Tibial artery (tissue), 4 donors: Measurements from ENCODE around the gene C1orf105.

Experiments used
- DNase-seq, 2 donors: peaks; one replicate each; pipeline ENCODE4 v3.0.0-alpha.2; 2019
- H3K27ac ChIP-seq, 2 donors: fragments of 200-600 bp; sonication (generic) in 1 of 2; 1 replicate in 1 of 2; 2 replicates in 1 of 2; pipeline ENCODE4 v1.5.1; 2018 to 2019; ENCODE audit warnings: mild to moderate bottlenecking in 1 of 2
- H3K27me3 ChIP-seq, 2 donors: fragments of 200-600 bp; sonication (generic) in 1 of 2; one replicate each; pipeline versions ENCODE4 v1.5.1 to v1.6.0; 2016 to 2019
- H3K36me3 ChIP-seq, 3 donors: fragments of 200-600 bp; sonication (generic) in 2 of 3; one replicate each; pipeline ENCODE4 v1.5.1; 2016 to 2019; ENCODE audit warnings: mild to moderate bottlenecking in 2 of 3
- H3K4me1 ChIP-seq, 4 donors: fragments of 200-600 bp; sonication (generic) in 2 of 4; 1 replicate in 3 of 4; 2 replicates in 1 of 4; pipeline ENCODE4 v1.5.1; 2016 to 2019
- H3K4me3 ChIP-seq, 2 donors: fragments of 200-600 bp; sonication (generic) in 1 of 2; 1 replicate in 1 of 2; 2 replicates in 1 of 2; pipeline ENCODE4 v1.5.1; 2018 to 2019; ENCODE audit warnings: mild to moderate bottlenecking in 2 of 2
- H3K9me3 ChIP-seq, 3 donors: fragments of 200-600 bp; sonication (generic) in 1 of 3; one replicate each; pipeline ENCODE4 v1.5.1; 2016 to 2019
- intact Hi-C: fragments of 100-400 bp; cut with DNase I; formaldehyde crosslinking; loops from one replicate; pipeline ENCODE4 v1.15.0; 2023; ENCODE audit warnings: low total_unique reads
- TF ChIP-seq, protein P1 (sequence below), 2 experiments: fragments of 200-600 bp in 1 of 2; fragments of 450-650 bp in 1 of 2; IDR thresholded peaks; one replicate each; pipeline ENCODE4 v1.5.1; 2017 to 2019; ENCODE audit warnings: antibody characterized with exemption in 2 of 2, mild to moderate bottlenecking in 1 of 2, moderate library complexity in 1 of 2

The C1orf105 gene

DNA sequence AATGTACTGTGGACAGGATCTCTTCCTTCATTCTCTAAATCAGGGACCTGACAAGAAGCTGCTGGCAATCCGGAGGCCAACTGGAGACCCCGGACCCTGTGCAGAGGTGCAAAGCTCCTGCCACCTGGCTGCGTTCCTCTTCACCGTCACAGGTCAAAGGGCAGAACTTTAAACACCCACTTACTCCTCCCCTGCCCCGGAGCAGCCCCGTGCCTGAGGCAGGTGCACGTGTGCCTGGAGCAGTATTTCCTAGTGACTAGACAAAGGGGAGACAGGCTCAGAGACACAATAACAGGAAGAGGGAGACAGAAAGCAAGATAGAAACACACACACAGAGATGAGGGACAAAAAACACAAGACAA, 30.0 kb downstream of the C1orf105 start:
- Histone ChIP-seq H3K27me3 (no peaks in the 10 kb centered on the region), H3K9me3 (no peaks in the 10 kb centered on the region), H3K4me1 (peaks cover 0 to 13% (median 2%) of the 10 kb centered on the region in 4 donors), H3K36me3 (no peaks in the 10 kb centered on the region), H3K4me3 (no peak overlapping the region), H3K27ac (no peak overlapping the region)
- no peak for DNase-seq
- TF ChIP-seq, protein P1, sequence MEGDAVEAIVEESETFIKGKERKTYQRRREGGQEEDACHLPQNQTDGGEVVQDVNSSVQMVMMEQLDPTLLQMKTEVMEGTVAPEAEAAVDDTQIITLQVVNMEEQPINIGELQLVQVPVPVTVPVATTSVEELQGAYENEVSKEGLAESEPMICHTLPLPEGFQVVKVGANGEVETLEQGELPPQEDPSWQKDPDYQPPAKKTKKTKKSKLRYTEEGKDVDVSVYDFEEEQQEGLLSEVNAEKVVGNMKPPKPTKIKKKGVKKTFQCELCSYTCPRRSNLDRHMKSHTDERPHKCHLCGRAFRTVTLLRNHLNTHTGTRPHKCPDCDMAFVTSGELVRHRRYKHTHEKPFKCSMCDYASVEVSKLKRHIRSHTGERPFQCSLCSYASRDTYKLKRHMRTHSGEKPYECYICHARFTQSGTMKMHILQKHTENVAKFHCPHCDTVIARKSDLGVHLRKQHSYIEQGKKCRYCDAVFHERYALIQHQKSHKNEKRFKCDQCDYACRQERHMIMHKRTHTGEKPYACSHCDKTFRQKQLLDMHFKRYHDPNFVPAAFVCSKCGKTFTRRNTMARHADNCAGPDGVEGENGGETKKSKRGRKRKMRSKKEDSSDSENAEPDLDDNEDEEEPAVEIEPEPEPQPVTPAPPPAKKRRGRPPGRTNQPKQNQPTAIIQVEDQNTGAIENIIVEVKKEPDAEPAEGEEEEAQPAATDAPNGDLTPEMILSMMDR (IDR thresholded peaks at IDR 0.05): no peak
- intact Hi-C loops: loop anchor here (10.0 kb wide), 1 partner anchor 74 kb away; no protein-coding TSS in a partner anchor

DNA sequence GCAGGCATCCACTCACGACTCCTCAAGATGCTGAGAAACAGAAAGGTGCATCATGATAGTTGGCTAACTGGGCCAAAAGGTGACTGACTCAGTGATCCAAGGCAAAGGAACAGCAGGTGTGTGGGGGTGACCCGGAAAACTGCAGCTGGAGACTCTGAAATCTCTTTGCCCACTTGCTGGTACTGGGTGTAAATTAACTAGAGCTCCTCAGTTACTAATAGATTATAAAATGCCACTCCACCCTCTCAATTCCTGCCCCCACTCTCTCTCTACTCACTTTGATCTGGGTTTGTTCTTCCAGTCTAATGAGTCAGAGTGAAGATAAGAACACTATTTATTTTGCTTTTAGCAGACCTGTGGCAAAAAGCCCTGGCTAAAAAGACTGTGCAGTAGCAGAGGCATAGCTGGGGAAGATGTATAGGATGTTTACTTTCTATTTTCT, 30.5 kb downstream of the C1orf105 start:
- no peaks in the 10 kb centered on the region for H3K9me3 ChIP-seq
- peaks cover 0 to 13% (median 2%) of the 10 kb centered on the region in 4 donors for H3K4me1 ChIP-seq
- no peak for DNase-seq
- H3K36me3 ChIP-seq: no peaks in the 10 kb centered on the region
- H3K27me3 ChIP-seq: peaks cover 0 to 2% of the 10 kb centered on the region in 2 donors
- intact Hi-C loops: loop anchor here (10.0 kb wide), 1 partner anchor 74 kb away; no protein-coding TSS in a partner anchor
- no peak overlapping the region for H3K27ac ChIP-seq
- no peak overlapping the region for H3K4me3 ChIP-seq
- TF ChIP-seq, protein P1 (IDR thresholded peaks at IDR 0.05): no peak

DNA sequence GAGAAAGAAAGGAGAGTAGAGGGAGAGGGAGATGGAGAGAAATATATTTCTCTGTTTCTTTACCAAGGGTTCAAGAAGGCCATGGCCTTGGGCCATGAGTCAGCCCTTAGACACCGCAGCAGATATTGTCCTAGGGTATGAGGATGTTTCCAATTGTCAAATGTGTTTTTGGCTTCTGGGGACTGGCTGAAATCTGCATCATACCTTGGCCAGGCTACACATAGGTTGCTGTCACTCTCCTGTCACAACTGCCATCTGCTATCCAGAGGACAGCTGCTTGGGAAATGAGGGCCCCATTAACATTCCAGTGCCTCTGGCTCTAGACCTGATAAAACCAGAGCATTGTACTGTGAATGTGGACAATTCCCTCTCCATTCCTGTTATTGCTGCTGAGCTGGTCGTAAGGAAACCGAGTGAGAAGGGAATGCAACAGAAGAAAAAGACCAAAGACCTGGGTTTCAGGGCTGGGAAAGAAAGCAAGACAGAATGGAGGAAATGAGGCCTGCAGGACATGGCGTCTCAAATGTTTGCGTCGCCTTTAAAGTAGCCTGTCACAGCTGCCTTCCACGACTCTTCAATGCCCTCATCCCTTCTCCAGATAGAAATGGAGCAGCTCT, 32.2 kb downstream of the C1orf105 start:
- intact Hi-C loops: loop anchor here (10.0 kb wide), 1 partner anchor 72 kb away; no protein-coding TSS in a partner anchor
- Histone ChIP-seq H3K4me3 (no peak overlapping the region), H3K27ac (no peak overlapping the region), H3K4me1 (peaks cover 0 to 13% (median 2%) of the 10 kb centered on the region in 4 donors), H3K36me3 (no peaks in the 10 kb centered on the region), H3K9me3 (no peaks in the 10 kb centered on the region), H3K27me3 (peaks cover 0 to 2% of the 10 kb centered on the region in 2 donors)
- TF ChIP-seq, protein P1 (IDR thresholded peaks at IDR 0.05): no peak
- no peak for DNase-seq

DNA sequence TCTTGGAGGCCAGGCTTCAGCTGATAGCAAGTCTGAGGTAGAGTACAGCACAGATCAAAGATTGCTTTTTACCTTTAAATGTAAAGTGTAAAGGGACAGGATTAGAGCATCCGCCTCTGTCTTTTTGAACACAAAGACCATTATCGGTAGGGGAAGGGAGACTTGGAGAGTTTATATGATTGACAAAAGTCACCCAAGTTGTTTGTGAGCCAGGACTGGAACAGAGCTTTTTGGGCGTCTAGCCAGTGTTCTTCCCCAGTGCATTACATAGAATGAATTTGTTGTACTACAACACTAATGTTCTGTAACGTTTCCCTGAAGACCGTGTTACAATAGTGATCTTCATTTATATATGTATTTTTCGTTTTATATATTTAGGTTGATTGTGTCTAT, 32.7 kb downstream of the C1orf105 start:
- peaks cover 0 to 2% of the 10 kb centered on the region in 2 donors for H3K27me3 ChIP-seq
- intact Hi-C loops: loop anchor here (10.0 kb wide), 1 partner anchor 72 kb away; no protein-coding TSS in a partner anchor
- peaks cover 0 to 13% (median 2%) of the 10 kb centered on the region in 4 donors for H3K4me1 ChIP-seq
- no peaks in the 10 kb centered on the region for H3K9me3 ChIP-seq
- H3K36me3 ChIP-seq: no peaks in the 10 kb centered on the region
- TF ChIP-seq, protein P1 (IDR thresholded peaks at IDR 0.05): no peak
- no peak overlapping the region for H3K27ac ChIP-seq
- H3K4me3 ChIP-seq: no peak overlapping the region
- DNase-seq: no peak

DNA sequence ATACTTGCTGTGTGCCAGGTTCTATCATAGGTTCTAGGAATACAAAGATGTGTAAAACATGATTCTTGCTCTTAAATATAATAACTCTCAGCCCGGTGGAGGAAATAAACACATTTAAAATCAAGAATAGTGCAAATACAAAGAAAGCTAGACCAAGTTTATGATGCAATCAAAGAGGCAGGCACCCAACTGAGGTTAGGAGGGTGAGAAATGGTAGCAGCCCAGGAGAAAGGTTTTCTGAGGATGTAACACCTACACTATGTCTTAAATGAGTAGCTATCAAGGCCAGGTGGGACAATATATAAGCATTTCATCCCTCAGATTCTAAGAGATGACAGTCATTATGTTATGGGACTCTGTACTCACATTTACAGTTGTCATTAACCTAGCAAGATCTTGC, 33.1 kb downstream of the C1orf105 start:
- TF ChIP-seq, protein P1 (IDR thresholded peaks at IDR 0.05): no peak

More for the DNA sequence above, 33.1 kb downstream of the C1orf105 start:
- H3K36me3 ChIP-seq: no peaks in the 10 kb centered on the region
- peaks cover 0 to 13% (median 2%) of the 10 kb centered on the region in 4 donors for H3K4me1 ChIP-seq
- no peak for DNase-seq
- no peaks in the 10 kb centered on the region for H3K9me3 ChIP-seq
- H3K27me3 ChIP-seq: peaks cover 0 to 2% of the 10 kb centered on the region in 2 donors
- H3K4me3 ChIP-seq: no peak overlapping the region
- H3K27ac ChIP-seq: no peak overlapping the region
- intact Hi-C loops: loop anchor here (10.0 kb wide), 1 partner anchor 71 kb away; no protein-coding TSS in a partner anchor
